Uterus (tissue), 2 donors: Measurements from ENCODE around the gene RGS9.

Source experiments
- POLR2A ChIP-seq, 2 donors: fragments of 450-650 bp; IDR thresholded peaks; one replicate each; pipeline ENCODE4 v1.6.1; 2016; ENCODE audit warnings: antibody characterized with exemption in 2 of 2, mild to moderate bottlenecking in 1 of 2, moderate library complexity in 1 of 2
- TF ChIP-seq, protein P1 (sequence below), 4 experiments: fragments of 200-600 bp in 2 of 4; fragments of 450-650 bp in 2 of 4; sonication (generic) in 2 of 4; IDR thresholded peaks; one replicate each; pipeline ENCODE4 v1.5.1; 2016 to 2019; ENCODE audit warnings: antibody characterized with exemption in 4 of 4, mild to moderate bottlenecking in 2 of 4, moderate library complexity in 1 of 4

DNA sequence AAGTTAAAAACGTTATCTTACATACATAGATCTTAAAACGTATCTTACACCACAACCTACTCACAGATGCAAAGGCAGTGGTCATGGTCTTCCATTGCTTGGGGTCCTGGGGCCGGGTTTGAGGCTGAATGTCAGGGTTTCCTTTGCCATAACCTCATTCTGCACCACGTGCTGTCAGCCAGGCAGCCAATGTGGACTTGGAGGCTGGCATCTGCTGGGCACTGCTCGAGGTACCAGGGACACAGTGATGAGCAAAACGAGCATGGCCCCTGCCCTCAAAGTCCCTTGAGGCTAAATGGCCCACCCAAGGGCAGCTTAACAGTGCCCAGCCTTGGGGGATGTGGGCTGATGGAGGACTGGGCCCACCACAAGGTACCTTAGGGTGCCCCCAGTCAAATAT lies 35.8 kb upstream of the RGS9 start:
- TF ChIP-seq, protein P1, sequence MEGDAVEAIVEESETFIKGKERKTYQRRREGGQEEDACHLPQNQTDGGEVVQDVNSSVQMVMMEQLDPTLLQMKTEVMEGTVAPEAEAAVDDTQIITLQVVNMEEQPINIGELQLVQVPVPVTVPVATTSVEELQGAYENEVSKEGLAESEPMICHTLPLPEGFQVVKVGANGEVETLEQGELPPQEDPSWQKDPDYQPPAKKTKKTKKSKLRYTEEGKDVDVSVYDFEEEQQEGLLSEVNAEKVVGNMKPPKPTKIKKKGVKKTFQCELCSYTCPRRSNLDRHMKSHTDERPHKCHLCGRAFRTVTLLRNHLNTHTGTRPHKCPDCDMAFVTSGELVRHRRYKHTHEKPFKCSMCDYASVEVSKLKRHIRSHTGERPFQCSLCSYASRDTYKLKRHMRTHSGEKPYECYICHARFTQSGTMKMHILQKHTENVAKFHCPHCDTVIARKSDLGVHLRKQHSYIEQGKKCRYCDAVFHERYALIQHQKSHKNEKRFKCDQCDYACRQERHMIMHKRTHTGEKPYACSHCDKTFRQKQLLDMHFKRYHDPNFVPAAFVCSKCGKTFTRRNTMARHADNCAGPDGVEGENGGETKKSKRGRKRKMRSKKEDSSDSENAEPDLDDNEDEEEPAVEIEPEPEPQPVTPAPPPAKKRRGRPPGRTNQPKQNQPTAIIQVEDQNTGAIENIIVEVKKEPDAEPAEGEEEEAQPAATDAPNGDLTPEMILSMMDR (IDR thresholded peaks at IDR 0.05): no peak
- TF ChIP-seq POLR2A (IDR thresholded peaks at IDR 0.05): no peak
